Measurements from ENCODE around the gene SLC9A7.

DNA sequence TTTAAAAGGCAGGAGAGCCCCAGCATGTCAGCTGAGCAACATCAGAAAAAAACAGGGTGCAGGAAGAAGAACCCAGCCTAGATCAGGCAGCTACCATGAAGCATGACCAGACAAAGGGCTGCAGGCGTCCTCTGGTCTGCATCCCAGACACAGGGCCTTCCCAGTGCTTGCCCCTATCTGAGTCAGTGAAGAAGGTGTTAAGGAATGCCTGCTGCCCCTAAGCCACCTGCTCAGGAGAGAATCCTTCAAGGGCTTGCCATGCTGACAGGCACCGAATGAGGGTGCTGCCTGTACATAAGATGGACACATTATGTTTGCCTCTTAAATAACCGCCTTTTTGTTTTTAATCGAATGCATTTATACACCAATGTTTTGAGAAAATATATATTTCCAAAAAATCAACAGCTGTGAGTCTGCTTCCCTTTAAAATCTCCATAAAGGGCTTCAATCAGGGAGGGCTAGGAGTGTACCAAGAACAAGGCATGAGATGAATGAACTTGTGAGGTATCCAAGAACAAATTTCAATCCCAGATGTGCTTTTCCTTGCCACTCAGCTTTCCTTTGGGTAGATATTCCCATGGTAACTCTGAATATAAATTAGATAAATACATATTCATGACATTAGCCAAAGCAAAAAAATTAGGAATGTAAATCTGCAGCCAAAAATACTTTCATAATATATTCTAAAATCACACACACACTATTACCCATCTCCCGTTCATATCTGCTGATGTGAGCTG, 85.1 kb downstream of the SLC9A7 start:
- TF ChIP-seq, protein P1, sequence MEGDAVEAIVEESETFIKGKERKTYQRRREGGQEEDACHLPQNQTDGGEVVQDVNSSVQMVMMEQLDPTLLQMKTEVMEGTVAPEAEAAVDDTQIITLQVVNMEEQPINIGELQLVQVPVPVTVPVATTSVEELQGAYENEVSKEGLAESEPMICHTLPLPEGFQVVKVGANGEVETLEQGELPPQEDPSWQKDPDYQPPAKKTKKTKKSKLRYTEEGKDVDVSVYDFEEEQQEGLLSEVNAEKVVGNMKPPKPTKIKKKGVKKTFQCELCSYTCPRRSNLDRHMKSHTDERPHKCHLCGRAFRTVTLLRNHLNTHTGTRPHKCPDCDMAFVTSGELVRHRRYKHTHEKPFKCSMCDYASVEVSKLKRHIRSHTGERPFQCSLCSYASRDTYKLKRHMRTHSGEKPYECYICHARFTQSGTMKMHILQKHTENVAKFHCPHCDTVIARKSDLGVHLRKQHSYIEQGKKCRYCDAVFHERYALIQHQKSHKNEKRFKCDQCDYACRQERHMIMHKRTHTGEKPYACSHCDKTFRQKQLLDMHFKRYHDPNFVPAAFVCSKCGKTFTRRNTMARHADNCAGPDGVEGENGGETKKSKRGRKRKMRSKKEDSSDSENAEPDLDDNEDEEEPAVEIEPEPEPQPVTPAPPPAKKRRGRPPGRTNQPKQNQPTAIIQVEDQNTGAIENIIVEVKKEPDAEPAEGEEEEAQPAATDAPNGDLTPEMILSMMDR (tag by site-specific recombination; IDR thresholded peaks at IDR 0.05), result no peak
- TF ChIP-seq SETDB1 (IDR thresholded peaks at IDR 0.05; ENCODE audit: insufficient read length, low read length), result no peak
- no peak for TF ChIP-seq ZNF146 (tag by site-specific recombination; IDR thresholded peaks at IDR 0.05)
- TF ChIP-seq ZNF23 (tag by site-specific recombination; IDR thresholded peaks at IDR 0.05; ENCODE audit: borderline replicate concordance), result no peak
- no peak for TF ChIP-seq ZNF791 (tag by site-specific recombination; IDR thresholded peaks at IDR 0.05)
- TF ChIP-seq, protein P2, sequence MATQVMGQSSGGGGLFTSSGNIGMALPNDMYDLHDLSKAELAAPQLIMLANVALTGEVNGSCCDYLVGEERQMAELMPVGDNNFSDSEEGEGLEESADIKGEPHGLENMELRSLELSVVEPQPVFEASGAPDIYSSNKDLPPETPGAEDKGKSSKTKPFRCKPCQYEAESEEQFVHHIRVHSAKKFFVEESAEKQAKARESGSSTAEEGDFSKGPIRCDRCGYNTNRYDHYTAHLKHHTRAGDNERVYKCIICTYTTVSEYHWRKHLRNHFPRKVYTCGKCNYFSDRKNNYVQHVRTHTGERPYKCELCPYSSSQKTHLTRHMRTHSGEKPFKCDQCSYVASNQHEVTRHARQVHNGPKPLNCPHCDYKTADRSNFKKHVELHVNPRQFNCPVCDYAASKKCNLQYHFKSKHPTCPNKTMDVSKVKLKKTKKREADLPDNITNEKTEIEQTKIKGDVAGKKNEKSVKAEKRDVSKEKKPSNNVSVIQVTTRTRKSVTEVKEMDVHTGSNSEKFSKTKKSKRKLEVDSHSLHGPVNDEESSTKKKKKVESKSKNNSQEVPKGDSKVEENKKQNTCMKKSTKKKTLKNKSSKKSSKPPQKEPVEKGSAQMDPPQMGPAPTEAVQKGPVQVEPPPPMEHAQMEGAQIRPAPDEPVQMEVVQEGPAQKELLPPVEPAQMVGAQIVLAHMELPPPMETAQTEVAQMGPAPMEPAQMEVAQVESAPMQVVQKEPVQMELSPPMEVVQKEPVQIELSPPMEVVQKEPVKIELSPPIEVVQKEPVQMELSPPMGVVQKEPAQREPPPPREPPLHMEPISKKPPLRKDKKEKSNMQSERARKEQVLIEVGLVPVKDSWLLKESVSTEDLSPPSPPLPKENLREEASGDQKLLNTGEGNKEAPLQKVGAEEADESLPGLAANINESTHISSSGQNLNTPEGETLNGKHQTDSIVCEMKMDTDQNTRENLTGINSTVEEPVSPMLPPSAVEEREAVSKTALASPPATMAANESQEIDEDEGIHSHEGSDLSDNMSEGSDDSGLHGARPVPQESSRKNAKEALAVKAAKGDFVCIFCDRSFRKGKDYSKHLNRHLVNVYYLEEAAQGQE (tag by site-specific recombination; IDR thresholded peaks at IDR 0.05), result no peak
- TF ChIP-seq ZEB2 (tag by site-specific recombination; IDR thresholded peaks at IDR 0.05), result no peak
- TF ChIP-seq, protein P3, sequence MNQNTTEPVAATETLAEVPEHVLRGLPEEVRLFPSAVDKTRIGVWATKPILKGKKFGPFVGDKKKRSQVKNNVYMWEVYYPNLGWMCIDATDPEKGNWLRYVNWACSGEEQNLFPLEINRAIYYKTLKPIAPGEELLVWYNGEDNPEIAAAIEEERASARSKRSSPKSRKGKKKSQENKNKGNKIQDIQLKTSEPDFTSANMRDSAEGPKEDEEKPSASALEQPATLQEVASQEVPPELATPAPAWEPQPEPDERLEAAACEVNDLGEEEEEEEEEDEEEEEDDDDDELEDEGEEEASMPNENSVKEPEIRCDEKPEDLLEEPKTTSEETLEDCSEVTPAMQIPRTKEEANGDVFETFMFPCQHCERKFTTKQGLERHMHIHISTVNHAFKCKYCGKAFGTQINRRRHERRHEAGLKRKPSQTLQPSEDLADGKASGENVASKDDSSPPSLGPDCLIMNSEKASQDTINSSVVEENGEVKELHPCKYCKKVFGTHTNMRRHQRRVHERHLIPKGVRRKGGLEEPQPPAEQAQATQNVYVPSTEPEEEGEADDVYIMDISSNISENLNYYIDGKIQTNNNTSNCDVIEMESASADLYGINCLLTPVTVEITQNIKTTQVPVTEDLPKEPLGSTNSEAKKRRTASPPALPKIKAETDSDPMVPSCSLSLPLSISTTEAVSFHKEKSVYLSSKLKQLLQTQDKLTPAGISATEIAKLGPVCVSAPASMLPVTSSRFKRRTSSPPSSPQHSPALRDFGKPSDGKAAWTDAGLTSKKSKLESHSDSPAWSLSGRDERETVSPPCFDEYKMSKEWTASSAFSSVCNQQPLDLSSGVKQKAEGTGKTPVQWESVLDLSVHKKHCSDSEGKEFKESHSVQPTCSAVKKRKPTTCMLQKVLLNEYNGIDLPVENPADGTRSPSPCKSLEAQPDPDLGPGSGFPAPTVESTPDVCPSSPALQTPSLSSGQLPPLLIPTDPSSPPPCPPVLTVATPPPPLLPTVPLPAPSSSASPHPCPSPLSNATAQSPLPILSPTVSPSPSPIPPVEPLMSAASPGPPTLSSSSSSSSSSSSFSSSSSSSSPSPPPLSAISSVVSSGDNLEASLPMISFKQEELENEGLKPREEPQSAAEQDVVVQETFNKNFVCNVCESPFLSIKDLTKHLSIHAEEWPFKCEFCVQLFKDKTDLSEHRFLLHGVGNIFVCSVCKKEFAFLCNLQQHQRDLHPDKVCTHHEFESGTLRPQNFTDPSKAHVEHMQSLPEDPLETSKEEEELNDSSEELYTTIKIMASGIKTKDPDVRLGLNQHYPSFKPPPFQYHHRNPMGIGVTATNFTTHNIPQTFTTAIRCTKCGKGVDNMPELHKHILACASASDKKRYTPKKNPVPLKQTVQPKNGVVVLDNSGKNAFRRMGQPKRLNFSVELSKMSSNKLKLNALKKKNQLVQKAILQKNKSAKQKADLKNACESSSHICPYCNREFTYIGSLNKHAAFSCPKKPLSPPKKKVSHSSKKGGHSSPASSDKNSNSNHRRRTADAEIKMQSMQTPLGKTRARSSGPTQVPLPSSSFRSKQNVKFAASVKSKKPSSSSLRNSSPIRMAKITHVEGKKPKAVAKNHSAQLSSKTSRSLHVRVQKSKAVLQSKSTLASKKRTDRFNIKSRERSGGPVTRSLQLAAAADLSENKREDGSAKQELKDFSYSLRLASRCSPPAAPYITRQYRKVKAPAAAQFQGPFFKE (tag by site-specific recombination; IDR thresholded peaks at IDR 0.05; ENCODE audit: borderline replicate concordance), result no peak
- TF ChIP-seq ZNF48 (tag by site-specific recombination; IDR thresholded peaks at IDR 0.05), result no peak
- TF ChIP-seq, protein P4, sequence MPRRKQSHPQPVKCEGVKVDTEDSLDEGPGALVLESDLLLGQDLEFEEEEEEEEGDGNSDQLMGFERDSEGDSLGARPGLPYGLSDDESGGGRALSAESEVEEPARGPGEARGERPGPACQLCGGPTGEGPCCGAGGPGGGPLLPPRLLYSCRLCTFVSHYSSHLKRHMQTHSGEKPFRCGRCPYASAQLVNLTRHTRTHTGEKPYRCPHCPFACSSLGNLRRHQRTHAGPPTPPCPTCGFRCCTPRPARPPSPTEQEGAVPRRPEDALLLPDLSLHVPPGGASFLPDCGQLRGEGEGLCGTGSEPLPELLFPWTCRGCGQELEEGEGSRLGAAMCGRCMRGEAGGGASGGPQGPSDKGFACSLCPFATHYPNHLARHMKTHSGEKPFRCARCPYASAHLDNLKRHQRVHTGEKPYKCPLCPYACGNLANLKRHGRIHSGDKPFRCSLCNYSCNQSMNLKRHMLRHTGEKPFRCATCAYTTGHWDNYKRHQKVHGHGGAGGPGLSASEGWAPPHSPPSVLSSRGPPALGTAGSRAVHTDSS (tag by site-specific recombination; IDR thresholded peaks at IDR 0.05), result no peak
- TF ChIP-seq YY1 (tag by site-specific recombination; IDR thresholded peaks at IDR 0.05), result no peak
